ENCODE data around the gene RPTOR.
"Not testable (repeated sequence)": the region's sequence is repeated elsewhere in the genome, so short reads cannot be mapped to it uniquely, and the experiment has no call there.

RPTOR gene

GRCh38 chr17:80544655-80545498 is at the start of gene RPTOR:
Gene RPTOR (plus strand): TSS chr17:80544838. CDS start chr17:80545630, 792 bp downstream.
- peak; percentile 90 for DNase-seq

DNA sequence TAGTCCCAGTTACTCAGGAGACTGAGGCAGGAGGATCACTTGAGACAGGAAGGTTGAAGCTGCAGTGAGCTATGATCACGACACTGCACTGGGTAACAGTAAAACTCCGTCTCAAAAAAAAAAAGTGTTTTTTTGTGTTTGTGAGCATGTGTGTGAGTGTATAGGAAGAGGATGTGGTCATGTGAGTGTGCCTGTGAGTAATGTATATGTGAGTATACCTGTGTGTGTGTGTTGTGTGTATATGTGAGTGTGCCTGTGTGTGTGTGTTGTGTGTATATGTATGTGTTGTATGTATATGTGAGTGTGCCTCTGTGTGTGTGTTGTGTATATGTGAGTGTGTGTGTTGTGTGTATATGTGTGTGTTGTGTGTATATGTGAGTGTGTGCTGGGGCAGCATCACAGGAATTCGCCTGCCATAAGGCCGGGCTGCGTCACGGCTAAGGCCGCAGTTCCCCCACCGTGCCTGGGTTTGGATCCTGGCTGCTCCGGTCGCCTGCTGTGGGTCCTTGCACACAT is 46.9 kb upstream of the RPTOR start:
- no peak for DNase-seq

DNA sequence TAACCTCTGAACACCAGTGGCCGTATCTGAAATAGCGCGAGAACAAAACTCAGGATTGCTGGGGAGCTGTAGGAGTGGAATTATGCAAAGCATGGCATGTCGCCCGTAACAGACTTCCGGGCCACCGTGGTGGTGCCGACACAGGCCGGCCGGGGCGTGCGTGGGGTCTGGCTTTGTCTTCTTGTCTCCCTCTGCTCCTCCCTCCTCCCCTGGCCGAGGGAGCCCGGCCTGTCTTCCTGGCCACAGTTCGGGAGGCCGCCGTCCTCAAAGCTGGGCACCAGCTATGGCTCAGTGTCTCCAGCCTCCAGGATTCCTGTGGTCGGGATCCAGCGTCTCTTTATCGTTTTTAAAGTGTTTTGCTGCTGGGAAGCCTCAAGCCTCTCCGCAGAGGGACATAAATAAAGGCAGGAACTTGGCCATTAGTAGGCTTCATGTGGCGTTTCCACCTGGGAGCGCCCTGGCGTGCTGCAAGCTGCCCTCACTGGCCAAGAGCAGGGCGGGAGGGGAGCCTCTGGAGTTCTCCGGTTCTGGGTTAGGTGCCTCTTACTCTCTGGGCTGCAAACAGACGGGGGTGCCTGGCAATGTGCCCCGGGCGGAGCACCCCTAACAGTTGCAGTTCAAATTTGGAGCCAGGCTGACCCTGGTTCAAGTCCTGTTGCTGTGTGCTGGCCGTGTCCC is 46.3 kb upstream of the RPTOR start:
- DNase-seq, result no peak

- DNase-seq, result no peak
Measured at GRCh38 chr17:80498920-80499410, 45.7 kb upstream of the RPTOR start.

DNA sequence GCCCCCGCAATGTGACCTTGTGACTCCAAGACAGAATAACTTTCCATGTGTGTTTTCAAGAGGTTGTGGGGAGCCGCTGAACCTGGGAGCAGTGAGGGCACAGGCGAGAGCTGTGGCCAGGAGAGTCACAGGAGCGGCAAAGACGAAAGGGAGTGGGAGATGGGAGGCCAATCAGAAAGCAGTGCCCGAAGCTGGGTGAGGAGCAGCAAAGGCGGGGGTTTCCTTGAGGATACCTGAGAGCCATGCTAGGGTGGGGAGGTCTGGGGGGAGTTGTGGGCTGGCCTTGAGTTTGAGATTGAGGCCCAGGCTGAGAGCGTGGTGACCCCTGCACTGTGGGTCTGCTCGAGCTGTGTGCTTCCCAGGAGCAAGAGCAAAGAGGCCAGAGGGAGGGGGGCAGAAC is 45.1 kb upstream of the RPTOR start:
- DNase-seq, result no peak

DNA sequence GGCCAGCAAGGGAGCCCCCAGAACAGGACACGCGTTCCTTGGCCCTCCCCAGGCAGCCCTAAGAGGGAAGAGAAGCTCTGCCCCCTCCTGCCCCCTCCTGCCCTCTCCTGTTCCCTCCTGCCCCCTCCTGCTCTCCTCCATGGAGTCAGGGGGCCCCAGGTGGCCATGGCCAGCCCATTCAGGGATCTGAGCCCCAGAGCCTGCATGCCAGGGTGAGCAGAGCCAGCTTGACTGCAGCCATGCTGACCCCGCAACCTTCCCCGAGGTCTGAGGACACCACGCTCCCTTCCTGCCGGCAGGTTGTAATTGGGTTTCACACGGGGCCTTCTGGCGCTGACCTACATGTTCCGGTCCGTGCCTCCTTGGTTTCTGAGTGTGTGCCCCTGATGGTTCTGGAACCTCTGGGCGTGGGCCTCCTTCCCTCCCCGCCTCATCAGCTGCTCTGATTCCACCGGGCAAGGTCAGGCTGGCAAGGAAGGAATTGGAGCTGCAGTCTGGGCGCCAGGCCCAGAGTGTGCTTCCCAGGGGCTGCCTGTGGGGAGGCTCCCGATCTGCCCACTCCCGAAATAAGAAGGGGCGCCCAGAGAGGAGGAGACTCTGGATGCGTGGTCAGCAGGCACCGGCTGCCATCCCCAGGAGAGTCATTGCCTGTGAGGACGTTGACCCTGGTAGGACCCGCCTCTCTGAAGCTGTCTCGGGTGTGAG is 44.5 kb upstream of the RPTOR start:
- DNase-seq, result no peak

DNA sequence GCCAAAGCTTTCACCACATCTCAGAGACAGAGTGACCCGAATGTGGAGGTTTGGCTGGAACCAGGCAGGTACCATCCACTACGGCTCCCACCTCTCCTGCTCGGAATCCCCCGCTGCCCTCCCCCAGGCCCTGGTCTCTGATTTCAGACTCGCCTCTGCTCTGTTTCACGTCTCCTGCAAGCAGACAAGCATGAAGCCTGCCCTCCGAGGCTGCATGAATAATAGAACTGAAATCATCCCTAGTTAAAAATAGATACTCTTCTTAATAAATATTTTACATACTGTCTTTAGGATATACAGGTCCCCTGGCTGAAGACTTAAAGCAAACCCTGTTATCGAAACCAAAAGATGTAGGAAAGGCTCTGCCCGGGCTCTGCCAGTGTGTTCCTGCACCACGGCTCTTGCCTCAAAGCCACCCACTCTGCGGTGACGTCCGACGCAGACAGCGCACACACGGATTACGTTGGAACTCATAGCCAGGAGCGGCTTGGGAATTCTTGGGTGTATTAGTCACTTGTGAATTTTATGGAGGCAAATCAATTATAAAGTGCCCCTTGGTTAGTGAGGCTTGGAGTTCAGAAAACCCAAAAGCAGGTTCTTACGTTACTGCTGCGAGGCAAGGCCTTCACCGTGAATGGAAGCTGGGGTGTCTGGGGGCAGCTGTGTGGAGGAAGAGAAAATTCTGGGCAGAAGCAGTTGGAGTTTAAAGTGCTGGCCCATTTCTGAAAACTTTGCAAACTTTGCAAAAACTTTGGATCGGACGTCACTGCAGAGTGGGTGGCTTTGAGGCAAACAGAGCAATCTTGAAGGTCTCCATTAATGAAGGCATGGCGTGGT is 42.7 kb upstream of the RPTOR start:
- DNase-seq, result no peak

- no peak for DNase-seq
Measured at GRCh38 chr17:80502578-80502877, 42.1 kb upstream of the RPTOR start.

GRCh38 chr17:80503031-80503430 is 41.6 kb upstream of the RPTOR start:
- no peak for DNase-seq

DNA sequence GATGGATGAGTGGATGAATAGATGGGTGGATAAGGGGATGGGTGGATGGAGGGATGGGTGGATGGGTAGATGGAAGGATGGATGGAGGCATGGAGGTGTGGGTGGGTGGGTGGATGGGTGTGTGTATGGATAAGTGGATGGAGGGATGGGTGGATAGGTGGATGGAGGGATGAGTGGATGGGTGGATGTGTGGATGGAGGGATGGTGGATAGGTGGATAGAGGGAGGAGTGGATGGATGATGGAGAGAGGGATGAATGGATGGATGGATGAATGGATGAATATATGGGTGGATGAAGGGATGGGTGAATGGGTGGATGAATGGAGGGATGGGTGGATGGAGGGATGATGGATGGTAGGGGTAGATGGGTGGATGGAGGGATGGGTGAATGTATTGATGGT is 40.7 kb upstream of the RPTOR start:
- DNase-seq, result no peak

GRCh38 chr17:80504686-80505413 is 39.8 kb upstream of the RPTOR start:
- DNase-seq, result no peak

GRCh38 chr17:80507177-80507576 is 37.5 kb upstream of the RPTOR start:
- DNase-seq, result not testable (repeated sequence)

- DNase-seq, result no peak
Measured at GRCh38 chr17:80507965-80508364, 36.7 kb upstream of the RPTOR start.

- DNase-seq, result no peak
Measured at GRCh38 chr17:80509311-80509710, 35.3 kb upstream of the RPTOR start.

GRCh38 chr17:80510132-80510531 is 34.5 kb upstream of the RPTOR start:
- no peak for DNase-seq

GRCh38 chr17:80510772-80511171 is 33.9 kb upstream of the RPTOR start:
- DNase-seq, result no peak

GRCh38 chr17:80511222-80512180 is 33.1 kb upstream of the RPTOR start:
- no peak for DNase-seq

DNA sequence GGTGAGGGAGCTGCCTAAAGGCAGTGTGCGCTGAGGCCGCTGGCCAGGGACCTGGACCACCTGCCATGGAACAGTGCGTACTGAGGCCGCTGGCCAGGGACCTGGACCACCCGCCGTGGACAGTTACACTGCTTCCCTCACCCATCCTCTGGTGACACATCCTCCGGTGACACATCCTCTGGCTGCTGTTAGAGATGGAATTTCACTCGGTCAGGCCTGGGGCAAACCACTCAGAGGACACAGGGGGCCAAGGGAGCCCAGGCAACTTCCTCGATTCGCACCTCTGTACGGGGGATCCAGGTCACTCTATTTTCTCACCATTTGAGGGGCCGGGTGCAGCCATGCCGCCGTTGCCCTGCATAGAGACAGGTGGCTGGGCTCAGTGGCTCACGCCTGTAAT is 32.4 kb upstream of the RPTOR start:
- no peak for DNase-seq

GRCh38 chr17:80513201-80513600 is 31.4 kb upstream of the RPTOR start:
- DNase-seq, result no peak

GRCh38 chr17:80513892-80514291 is 30.7 kb upstream of the RPTOR start:
- no peak for DNase-seq

Data from CD4-positive, alpha-beta T cell treated with Interleukin-21 for 1 hour (primary cell).